A673 (cell line): ENCODE data around the gene MTX1. TPM values are rescaled to one million over a fixed set of nuclear protein-coding genes. Genes with fewer than 3 reads are reported as not detected.
"Not testable (repeated sequence)": the region's sequence is repeated elsewhere in the genome, so short reads cannot be mapped to it uniquely, and the experiment has no call there.

ENCODE experiments used
- BruUV-seq: library from RNA; stranded (reverse); fragments of 400-500 nt; replicated peaks from 2 replicates; lab custom pipeline; 2021; lab: Mats Ljungman, UMichigan
- CTCF ChIA-PET: fragments of 300-600 bp; sonication (Branson Sonifier 250); formaldehyde crosslinking; loops from one replicate; lab custom pipeline; 2022; ENCODE audit warnings: antibody characterized with exemption; lab: Charles Lee
- POLR2A ChIA-PET: fragments of 300-600 bp; sonication (Branson Sonifier 250); formaldehyde crosslinking; loops from one replicate; lab custom pipeline; 2022; ENCODE audit warnings: antibody characterized with exemption; ENCODE audit not compliant: low non-redundant PET; lab: Charles Lee
- DNase-seq: peaks from one replicate; pipeline ENCODE4 v3.0.0-alpha.2; 2015; ENCODE audit warnings: low spot score
- H3K27ac ChIP-seq: fragments of 200-600 bp; sonication (generic); 2 replicates; pipeline ENCODE4 v1.5.1; 2016; ENCODE audit warnings: mixed run types, low read depth, mild to moderate bottlenecking, mixed read lengths, antibody characterized with exemption, low read length; ENCODE audit not compliant: poor library complexity, severe bottlenecking
- H3K27me3 ChIP-seq: fragments of 200-600 bp; sonication (generic); replicated peaks from 2 replicates; pipeline ENCODE4 v1.6.1; 2017; ENCODE audit warnings: mixed run types, low read depth, mild to moderate bottlenecking, mixed read lengths, antibody characterized with exemption, low read length; ENCODE audit not compliant: insufficient read depth, poor library complexity
- H3K36me3 ChIP-seq: fragments of 200-600 bp; sonication (generic); 2 replicates; pipeline ENCODE4 v1.6.1; 2016; ENCODE audit warnings: mixed run types, mild to moderate bottlenecking, mixed read lengths, antibody characterized with exemption, low read length; ENCODE audit not compliant: insufficient read depth, poor library complexity, severe bottlenecking
- H3K4me1 ChIP-seq: fragments of 200-600 bp; sonication (generic); 2 replicates; pipeline ENCODE4 v1.6.1; 2017; ENCODE audit warnings: mixed run types, mild to moderate bottlenecking, mixed read lengths, antibody characterized with exemption, low read length; ENCODE audit not compliant: insufficient read depth, poor library complexity, severe bottlenecking
- H3K4me3 ChIP-seq: fragments of 200-600 bp; sonication (generic); 2 replicates; pipeline ENCODE4 v1.5.1; 2016; ENCODE audit warnings: low read depth, mixed run types, mild to moderate bottlenecking, mixed read lengths, low read length; ENCODE audit not compliant: poor library complexity, severe bottlenecking
- H3K9me3 ChIP-seq: fragments of 200-600 bp; sonication (generic); 2 replicates; pipeline ENCODE4 v1.6.1; 2016; ENCODE audit warnings: mixed run types, low read depth, mild to moderate bottlenecking, mixed read lengths, antibody characterized with exemption, low read length; ENCODE audit not compliant: poor library complexity, severe bottlenecking
- CTCF ChIP-seq: fragments of 300-800, 200-600 bp; sonication (generic); conservative IDR thresholded peaks from 2 replicates; pipeline ENCODE4 v1.5.1; 2017; ENCODE audit warnings: low read depth, mild to moderate bottlenecking, antibody characterized with exemption, low read length, moderate library complexity, mixed read lengths
- EZH2 ChIP-seq: fragments of 200-600 bp; sonication (generic); IDR thresholded peaks from 2 replicates; pipeline ENCODE4 v1.6.1; 2017; ENCODE audit warnings: borderline replicate concordance, low read depth, mild to moderate bottlenecking, mixed read lengths, antibody characterized with exemption, low read length; ENCODE audit not compliant: poor library complexity, severe bottlenecking
- intact Hi-C: fragments of 100-400 bp; cut with micrococcal nuclease; formaldehyde crosslinking; loops from one replicate; pipeline ENCODE4 v1.10.0; 2022; ENCODE audit not compliant: unreplicated experiment
- total RNA-seq: library from RNA; stranded (reverse); gene quantifications from 2 replicates; pipeline ENCODE4 v1.2.3, GENCODE V29; 2021

The MTX1 gene
- total RNA-seq, 1 experiment from 2014 or later: 65.2 TPM

- TF ChIP-seq EZH2 (no peak), CTCF (no peak)
- BruUV-seq: TSS peak; percentile 97
- POLR2A ChIA-PET: no interaction called here
- H3K27me3 ChIP-seq: no peaks in the 10 kb centered on the region
- no peak for DNase-seq
- intact Hi-C loops: no loop called here
- H3K4me1 ChIP-seq: peaks cover 33% of the 10 kb centered on the region
- H3K27ac ChIP-seq: peak overlapping the region; percentile 86
- H3K36me3 ChIP-seq: peaks cover 19% of the 10 kb centered on the region
- H3K9me3 ChIP-seq: no peaks in the 10 kb centered on the region
- CTCF ChIA-PET: interaction anchor here (0.7 kb wide), 1 partner anchor 320 kb away, joined by 4 read pairs; no protein-coding TSS in a partner anchor
- peak overlapping the region; percentile 35 for H3K4me3 ChIP-seq
These were observed 36.6 kb downstream of the MTX1 start for GRCh38 chr1:155245163-155245524.

GRCh38 chr1:155246796-155247195 is 38.3 kb downstream of the MTX1 start:
- H3K27ac ChIP-seq, H3K27me3 ChIP-seq, POLR2A ChIA-PET, H3K4me3 ChIP-seq, intact Hi-C loops, BruUV-seq, CTCF ChIA-PET, DNase-seq, H3K9me3 ChIP-seq: not testable (repeated sequence)
- peaks cover 25% of the 10 kb centered on the region for H3K36me3 ChIP-seq
- peaks cover 36% of the 10 kb centered on the region for H3K4me1 ChIP-seq

DNA sequence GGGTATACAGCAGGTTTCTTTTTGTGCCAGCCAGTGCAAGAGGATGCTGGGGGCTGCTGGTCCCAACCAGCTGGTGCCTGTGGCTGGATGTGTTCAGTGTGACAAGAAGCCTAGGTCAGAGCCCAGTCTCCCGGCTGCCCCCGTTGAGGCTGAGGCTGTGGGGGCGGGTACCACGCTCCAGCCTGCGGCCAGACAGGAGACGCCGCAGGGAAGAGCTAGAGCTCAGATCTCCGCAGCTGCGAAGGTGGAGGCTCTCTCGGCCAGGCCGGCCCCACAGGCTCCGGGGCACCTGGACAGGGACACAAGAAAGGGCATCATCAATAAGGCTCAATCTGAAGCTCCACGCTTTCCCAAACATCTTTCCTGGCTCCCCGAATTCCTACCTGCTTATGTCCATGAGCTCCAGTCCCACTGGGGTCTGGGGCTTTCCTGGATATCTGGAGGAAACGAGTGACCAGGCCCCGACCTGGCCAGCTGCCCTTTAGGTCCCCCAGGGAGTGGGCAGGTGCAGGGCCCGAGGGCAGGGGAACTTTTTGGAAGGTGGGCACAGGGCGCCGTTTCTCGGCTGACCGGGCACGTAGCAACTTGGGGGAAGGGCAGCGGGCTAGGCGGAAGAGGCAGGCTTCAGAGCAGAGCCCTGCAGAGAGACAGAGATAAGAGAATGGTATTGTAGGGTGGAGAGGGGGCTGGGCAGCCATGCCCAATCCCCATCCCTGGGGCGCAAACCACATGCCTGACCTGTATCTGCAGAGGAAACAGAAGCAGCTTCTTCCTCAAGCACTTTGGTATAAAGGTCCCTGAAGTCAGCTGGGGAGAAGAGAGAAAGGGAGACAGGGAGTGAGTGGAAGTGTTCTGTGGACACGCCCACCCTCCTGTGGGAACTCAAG is 39.4 kb downstream of the MTX1 start:
- Histone ChIP-seq H3K36me3 (peaks cover 25% of the 10 kb centered on the region), H3K4me1 (peaks cover 29% of the 10 kb centered on the region), H3K27ac (no peak overlapping the region), H3K27me3 (no peaks in the 10 kb centered on the region), H3K4me3 (no peak overlapping the region), H3K9me3 (no peaks in the 10 kb centered on the region)
- ChIA-PET CTCF (interaction anchor here (0.5 kb wide), 1 partner anchor 44 kb away, joined by 6 read pairs; no protein-coding TSS in a partner anchor), POLR2A (no interaction called here)
- TF ChIP-seq EZH2 (no peak), CTCF (no peak)
- no peak for DNase-seq
- intact Hi-C loops: no loop called here
- no TSS peak for BruUV-seq
